ENCODE measurements around the gene CABLES2. TPM values are rescaled to one million over a fixed set of nuclear protein-coding genes. Genes with fewer than 3 reads are reported as not detected.

The CABLES2 gene
- total RNA-seq, 1 experiment from 2014 or later: 8.9 TPM

DNA sequence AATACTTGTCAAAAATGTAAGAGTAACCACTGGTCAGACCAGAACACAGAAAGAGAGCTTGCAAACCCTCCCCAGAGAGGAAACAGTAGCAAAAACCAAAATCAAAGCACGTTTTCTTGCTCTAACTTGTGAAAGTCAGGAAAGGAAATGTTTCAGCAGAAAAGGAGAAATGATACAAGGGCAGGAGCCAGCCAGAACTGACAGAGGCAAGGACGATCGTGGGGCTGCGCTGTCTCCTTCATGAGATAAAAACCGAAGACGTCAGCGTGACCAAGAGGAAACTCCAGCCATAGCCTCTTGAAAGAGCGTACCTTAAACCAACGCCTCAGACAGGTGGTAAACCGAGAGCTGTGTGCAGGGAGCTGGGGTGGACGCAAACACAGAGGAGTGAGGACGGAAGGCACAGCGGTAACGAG, 67.4 kb downstream of the CABLES2 start:
- CTCF ChIA-PET: no interaction called here
- intact Hi-C loops (cut with micrococcal nuclease): no loop called here
- no peaks in the 10 kb centered on the region for H3K9me2 ChIP-seq (ENCODE audit: insufficient read depth)

More for the DNA sequence above, 67.4 kb downstream of the CABLES2 start:
- no peaks in the 10 kb centered on the region for H3K9me3 ChIP-seq (ENCODE audit: control insufficient read depth in 1 of 2, insufficient read depth in 1 of 2, low read depth in 1 of 2, low read length in 2 of 2)
- no peaks in the 10 kb centered on the region for H3K4me1 ChIP-seq (ENCODE audit: control insufficient read depth in 1 of 2, insufficient read depth in 2 of 2, low read length in 2 of 2)
- no peak overlapping the region for H3K27ac ChIP-seq (ENCODE audit: low read depth, low read length)
- no peak for DNase-seq (ENCODE audit: low read depth, low spot score)
- no peak overlapping the region for H3K9ac ChIP-seq (ENCODE audit: low read length)
- no peaks in the 10 kb centered on the region; the same call in 1 of the 2 replicates for H4K20me1 ChIP-seq (ENCODE audit: insufficient read depth)
- BruUV-seq (replicated peaks): no TSS peak
- peaks cover 30 to 42% of the 10 kb centered on the region in 2 experiments; a peak in 3 of 4 replicates for H3K36me3 ChIP-seq (ENCODE audit: control insufficient read depth in 1 of 2, insufficient read depth in 2 of 2, low read length in 2 of 2)
- ChIA-PET POLR2A (no interaction called here), RAD21 (ENCODE audit: low non-redundant PET in 1 of 2, low total read pairs in 2 of 2, uncharacterized antibody in 2 of 2, unreplicated experiment in 2 of 2) (no interaction called here)
- TF ChIP-seq EGR1 (IDR thresholded peaks at IDR 0.05; ENCODE audit: low read depth): no peak
- no peak for TF ChIP-seq ELF1 (IDR thresholded peaks at IDR 0.05; ENCODE audit: borderline replicate concordance, low read depth)
- no peak for TF ChIP-seq SIN3A (IDR thresholded peaks at IDR 0.05; ENCODE audit: low read depth)
- no peak for TF ChIP-seq YY1 (IDR thresholded peaks at IDR 0.05; ENCODE audit: extremely low read depth, insufficient replicate concordance, low read depth, low read length)
- TF ChIP-seq, protein P1, sequence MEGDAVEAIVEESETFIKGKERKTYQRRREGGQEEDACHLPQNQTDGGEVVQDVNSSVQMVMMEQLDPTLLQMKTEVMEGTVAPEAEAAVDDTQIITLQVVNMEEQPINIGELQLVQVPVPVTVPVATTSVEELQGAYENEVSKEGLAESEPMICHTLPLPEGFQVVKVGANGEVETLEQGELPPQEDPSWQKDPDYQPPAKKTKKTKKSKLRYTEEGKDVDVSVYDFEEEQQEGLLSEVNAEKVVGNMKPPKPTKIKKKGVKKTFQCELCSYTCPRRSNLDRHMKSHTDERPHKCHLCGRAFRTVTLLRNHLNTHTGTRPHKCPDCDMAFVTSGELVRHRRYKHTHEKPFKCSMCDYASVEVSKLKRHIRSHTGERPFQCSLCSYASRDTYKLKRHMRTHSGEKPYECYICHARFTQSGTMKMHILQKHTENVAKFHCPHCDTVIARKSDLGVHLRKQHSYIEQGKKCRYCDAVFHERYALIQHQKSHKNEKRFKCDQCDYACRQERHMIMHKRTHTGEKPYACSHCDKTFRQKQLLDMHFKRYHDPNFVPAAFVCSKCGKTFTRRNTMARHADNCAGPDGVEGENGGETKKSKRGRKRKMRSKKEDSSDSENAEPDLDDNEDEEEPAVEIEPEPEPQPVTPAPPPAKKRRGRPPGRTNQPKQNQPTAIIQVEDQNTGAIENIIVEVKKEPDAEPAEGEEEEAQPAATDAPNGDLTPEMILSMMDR (IDR thresholded peaks at IDR 0.05 in 2 of 3, conservative IDR thresholded peaks at IDR 0.05 in 1 of 3; ENCODE audit: borderline replicate concordance in 1 of 3, insufficient read depth in 1 of 3, low read depth in 2 of 3, low read length in 2 of 3): no peak
- TF ChIP-seq EZH2phosphoT487 (IDR thresholded peaks at IDR 0.05; ENCODE audit: borderline replicate concordance): no peak
- TF ChIP-seq POLR2A (IDR thresholded peaks at IDR 0.05; ENCODE audit: borderline replicate concordance, extremely low read depth, insufficient read depth, insufficient read length): no peak
- TF ChIP-seq POLR2AphosphoS5 (IDR thresholded peaks at IDR 0.05; ENCODE audit: low read depth, low read length): no peak
- TF ChIP-seq, protein P2, sequence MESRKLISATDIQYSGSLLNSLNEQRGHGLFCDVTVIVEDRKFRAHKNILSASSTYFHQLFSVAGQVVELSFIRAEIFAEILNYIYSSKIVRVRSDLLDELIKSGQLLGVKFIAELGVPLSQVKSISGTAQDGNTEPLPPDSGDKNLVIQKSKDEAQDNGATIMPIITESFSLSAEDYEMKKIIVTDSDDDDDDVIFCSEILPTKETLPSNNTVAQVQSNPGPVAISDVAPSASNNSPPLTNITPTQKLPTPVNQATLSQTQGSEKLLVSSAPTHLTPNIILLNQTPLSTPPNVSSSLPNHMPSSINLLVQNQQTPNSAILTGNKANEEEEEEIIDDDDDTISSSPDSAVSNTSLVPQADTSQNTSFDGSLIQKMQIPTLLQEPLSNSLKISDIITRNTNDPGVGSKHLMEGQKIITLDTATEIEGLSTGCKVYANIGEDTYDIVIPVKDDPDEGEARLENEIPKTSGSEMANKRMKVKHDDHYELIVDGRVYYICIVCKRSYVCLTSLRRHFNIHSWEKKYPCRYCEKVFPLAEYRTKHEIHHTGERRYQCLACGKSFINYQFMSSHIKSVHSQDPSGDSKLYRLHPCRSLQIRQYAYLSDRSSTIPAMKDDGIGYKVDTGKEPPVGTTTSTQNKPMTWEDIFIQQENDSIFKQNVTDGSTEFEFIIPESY (IDR thresholded peaks at IDR 0.05; ENCODE audit: extremely low read depth, insufficient replicate concordance, low read length): no peak
- no peak for TF ChIP-seq RAD21 (IDR thresholded peaks at IDR 0.05; ENCODE audit: low read depth)
- TF ChIP-seq, protein P3, sequence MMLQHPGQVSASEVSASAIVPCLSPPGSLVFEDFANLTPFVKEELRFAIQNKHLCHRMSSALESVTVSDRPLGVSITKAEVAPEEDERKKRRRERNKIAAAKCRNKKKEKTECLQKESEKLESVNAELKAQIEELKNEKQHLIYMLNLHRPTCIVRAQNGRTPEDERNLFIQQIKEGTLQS (IDR thresholded peaks at IDR 0.05): no peak
- TF ChIP-seq FOSL1 (IDR thresholded peaks at IDR 0.05; ENCODE audit: low read depth): no peak
- no peak for TF ChIP-seq TCF7L2 (IDR thresholded peaks at IDR 0.05; ENCODE audit: borderline replicate concordance, extremely low read depth, insufficient read depth, insufficient read length)
- H2AFZ ChIP-seq (ENCODE audit: low read depth, low read length, poor library complexity, severe bottlenecking): no peak overlapping the region
- ATAC-seq: no peak
- H3K27me3 ChIP-seq (ENCODE audit: insufficient read depth, low read length): no peaks in the 10 kb centered on the region
- H3K4me2 ChIP-seq (ENCODE audit: low read length): no peak overlapping the region
- no peak overlapping the region for H3K4me3 ChIP-seq (replicated peaks in 1 of 2; ENCODE audit: low read depth in 1 of 2, low read length in 2 of 2)
- H3K79me2 ChIP-seq (ENCODE audit: insufficient read depth, low read length): peaks cover 5% of the 10 kb centered on the region; the same call in 1 of the 2 replicates

Other genes starting within 250 kb of the CABLES2 start
- 43.3 TPM for gene MTG2, start 224.3 kb downstream of the CABLES2 start, total RNA-seq (2021; ENCODE audit: unreplicated experiment)
- gene HRH3, start 187.0 kb downstream of the CABLES2 start, total RNA-seq (2021; ENCODE audit: unreplicated experiment): not detected
- 36.9 TPM for gene OSBPL2, start 168.8 kb downstream of the CABLES2 start, total RNA-seq (2021; ENCODE audit: unreplicated experiment)
- gene ADRM1, start 104.3 kb downstream of the CABLES2 start, total RNA-seq (2021; ENCODE audit: unreplicated experiment): 158 TPM
- 321 TPM for gene LAMA5, start 40.0 kb downstream of the CABLES2 start, total RNA-seq (2021; ENCODE audit: unreplicated experiment)
- gene RPS21, start 20.2 kb downstream of the CABLES2 start, total RNA-seq (2021; ENCODE audit: unreplicated experiment): 2,488 TPM
- gene RBBP8NL, start 20.3 kb upstream of the CABLES2 start, total RNA-seq (2021; ENCODE audit: unreplicated experiment): 0.59 TPM
- not detected for gene GATA5, start 68.7 kb upstream of the CABLES2 start, total RNA-seq (2021; ENCODE audit: unreplicated experiment)
- 107 TPM for gene SLCO4A1, start 235.2 kb upstream of the CABLES2 start, total RNA-seq (2021; ENCODE audit: unreplicated experiment)